Liver (tissue), 9 donors: Measurements from ENCODE around the gene NFIA. TPM values are rescaled to one million over a fixed set of nuclear protein-coding genes. Genes with fewer than 3 reads are reported as not detected.
A peak's percentile ranks its signal among the peaks of the same experiment; 100 is the strongest.

Experiments
- DNase-seq: peaks from one replicate; pipeline ENCODE4 v3.0.0-alpha.2; 2017; ENCODE audit warnings: low spot score
- H3K27ac ChIP-seq, 2 donors: one replicate each; pipeline ENCODE4 v1.7.0; 2013; ENCODE audit warnings: inconsistent platforms in 2 of 2, low read length in 2 of 2, control low read depth in 1 of 2, low read depth in 1 of 2, mild to moderate bottlenecking in 1 of 2
- H3K27me3 ChIP-seq, 4 donors: one replicate each; pipeline versions ENCODE4 v1.6.1 to v1.7.0; 2013; ENCODE audit warnings: low read length in 3 of 4, inconsistent platforms in 1 of 4, mild to moderate bottlenecking in 1 of 4, moderate library complexity in 1 of 4; ENCODE audit not compliant: control insufficient read depth in 4 of 4, insufficient read depth in 4 of 4
- H3K36me3 ChIP-seq, 4 donors: one replicate each; pipeline versions ENCODE4 v1.6.1 to v1.7.0; 2013; ENCODE audit warnings: low read length in 3 of 4, mild to moderate bottlenecking in 3 of 4, low read depth in 1 of 4, moderate library complexity in 1 of 4; ENCODE audit not compliant: control insufficient read depth in 4 of 4, insufficient read depth in 3 of 4
- H3K4me1 ChIP-seq, 4 donors: one replicate each; pipeline versions ENCODE4 v1.6.1 to v1.7.0; 2013; ENCODE audit warnings: low read length in 3 of 4, mild to moderate bottlenecking in 3 of 4, moderate library complexity in 1 of 4; ENCODE audit not compliant: control insufficient read depth in 4 of 4, insufficient read depth in 4 of 4
- H3K4me3 ChIP-seq, 3 donors: one replicate each; pipeline versions ENCODE4 v1.6.1 to v1.7.0; 2013; ENCODE audit warnings: low read length in 3 of 3, control low read depth in 1 of 3, low read depth in 1 of 3, mild to moderate bottlenecking in 1 of 3
- H3K9ac ChIP-seq, 2 donors: one replicate each; pipeline ENCODE4 v1.7.0; 2013; ENCODE audit warnings: low read length in 2 of 2, mild to moderate bottlenecking in 2 of 2, moderate library complexity in 2 of 2, control low read depth in 1 of 2, low read depth in 1 of 2
- H3K9me3 ChIP-seq, 4 donors: one replicate each; pipeline versions ENCODE4 v1.6.1 to v1.7.0; 2013; ENCODE audit warnings: low read length in 3 of 4; ENCODE audit not compliant: control insufficient read depth in 4 of 4
- CTCF ChIP-seq: fragments of 150-350 bp; IDR thresholded peaks from 2 replicates; pipeline ENCODE4 v1.5.1; 2017; ENCODE audit warnings: improper control_type of control experiment, low read depth, low read length; ENCODE audit not compliant: missing input control
- EGR1 ChIP-seq, 2 donors: IDR thresholded peaks; 2 replicates each; pipeline ENCODE4 v1.6.1; 2016 to 2018; ENCODE audit warnings: antibody characterized with exemption in 2 of 2, low read depth in 2 of 2
- GABPA ChIP-seq, 2 donors: IDR thresholded peaks in 1 of 2; conservative IDR thresholded peaks in 1 of 2; 2 replicates each; pipeline ENCODE4 v1.6.1; 2016; ENCODE audit warnings: antibody characterized with exemption in 2 of 2, mild to moderate bottlenecking in 1 of 2, moderate library complexity in 1 of 2
- HNF4A ChIP-seq, 2 donors: conservative IDR thresholded peaks; 2 replicates each; pipeline ENCODE4 v1.6.1; 2016; ENCODE audit warnings: antibody characterized with exemption in 2 of 2, mild to moderate bottlenecking in 2 of 2
- HNF4G ChIP-seq: IDR thresholded peaks from 2 replicates; pipeline ENCODE4 v1.6.1; 2016; ENCODE audit warnings: antibody characterized with exemption
- NR2F2 ChIP-seq: IDR thresholded peaks from 2 replicates; pipeline ENCODE4 v1.6.1; 2016; ENCODE audit warnings: antibody characterized with exemption
- RAD21 ChIP-seq, 2 donors: IDR thresholded peaks; 2 replicates each; pipeline ENCODE4 v1.6.1; 2016; ENCODE audit warnings: antibody characterized with exemption in 2 of 2, mild to moderate bottlenecking in 2 of 2
- REST ChIP-seq: IDR thresholded peaks from 2 replicates; pipeline ENCODE4 v1.6.1; 2016; ENCODE audit warnings: antibody characterized with exemption, mild to moderate bottlenecking
- RXRA ChIP-seq, 2 donors: IDR thresholded peaks; 2 replicates each; pipeline ENCODE4 v1.6.1; 2017 to 2018; ENCODE audit warnings: antibody characterized with exemption in 2 of 2, mild to moderate bottlenecking in 1 of 2
- YY1 ChIP-seq: IDR thresholded peaks from 2 replicates; pipeline ENCODE4 v1.6.1; 2016; ENCODE audit warnings: antibody characterized with exemption, mild to moderate bottlenecking
- ZBTB33 ChIP-seq: IDR thresholded peaks from 2 replicates; pipeline ENCODE4 v1.6.1; 2016; ENCODE audit warnings: antibody characterized with exemption
- WGBS: extraction: QIAGEN DNeasy Blood & Tissue Kit; methylation state at CpG from one replicate; pipeline ENCODE4 v1.1.7; 2013; 5-methylcytosine and 5-hydroxymethylcytosine counted together
- polyA plus RNA-seq, 2 donors: library from polyadenylated mRNA; stranded (reverse) in 1 of 2; unstranded in 1 of 2; fragments of 200-250 nt in 1 of 2; fragments of >200 nt in 1 of 2; fragmentation: Nextera tagmentation in 1 of 2; extraction: Ambion mirVana in 1 of 2; gene quantifications; one replicate each; pipeline versions ENCODE4 v1.2.1 to v1.2.3, GENCODE V29; 2013 to 2015
- total RNA-seq, 2 donors: library from RNA; depleted of rRNA; stranded (reverse); fragments of >200 nt; gene quantifications; one replicate each; pipeline ENCODE4 v1.2.3, GENCODE V29; 2014
- donor health status: healthy.
- donor health status: healthy.
- donor health status: healthy.
- donor health status: healthy.
- donor health status: healthy.

Gene NFIA
- total and polyA plus RNA-seq, 4 donors = 6.8 to 53.7 (median 22.2) TPM

- no peak for DNase-seq
- H3K27ac ChIP-seq = no peak overlapping the region
- H3K27me3 ChIP-seq = no peaks in the 10 kb centered on the region
- no peak overlapping the region for H3K4me3 ChIP-seq
- no peaks in the 10 kb centered on the region for H3K36me3 ChIP-seq
- H3K9me3 ChIP-seq = no peaks in the 10 kb centered on the region
- WGBS = 77% methylated on average over 10 of the region's 10 CpGs
- peaks cover 6 to 31% (median 25%) of the 10 kb centered on the region in 4 donors for H3K4me1 ChIP-seq
- TF ChIP-seq ZBTB33 = no peak
- H3K9ac ChIP-seq = no peak overlapping the region
Measured at GRCh38 chr1:61052395-61053225, 29.8 kb upstream of the NFIA start.

GRCh38 chr1:61053226-61053711 lies 29.1 kb upstream of the NFIA start:
- H3K9ac ChIP-seq = no peak overlapping the region
- WGBS = 48% methylated on average over 10 of the region's 10 CpGs

More at GRCh38 chr1:61053226-61053711, 29.1 kb upstream of the NFIA start:
- peaks cover 6 to 31% (median 25%) of the 10 kb centered on the region in 4 donors for H3K4me1 ChIP-seq
- H3K4me3 ChIP-seq = peak overlapping the region; percentile 21 to 67 (median 63)
- H3K9me3 ChIP-seq = no peaks in the 10 kb centered on the region
- no peaks in the 10 kb centered on the region for H3K36me3 ChIP-seq
- DNase-seq = no peak
- no peaks in the 10 kb centered on the region for H3K27me3 ChIP-seq
- peak overlapping the region; percentile 4 to 52 for H3K27ac ChIP-seq
- TF ChIP-seq CTCF = no peak
- no peak for TF ChIP-seq EGR1 (IDR thresholded peaks at IDR 0.05; ENCODE audit: low read depth in 2 of 2)
- no peak for TF ChIP-seq RAD21 (IDR thresholded peaks at IDR 0.05)
- no peak for TF ChIP-seq NR2F2
- no peak for TF ChIP-seq GABPA (IDR thresholded peaks at IDR 0.05 in 1 of 2, conservative IDR thresholded peaks at IDR 0.05 in 1 of 2)
- no peak for TF ChIP-seq HNF4A (conservative IDR thresholded peaks at IDR 0.05)
- TF ChIP-seq RXRA (IDR thresholded peaks at IDR 0.05) = no peak
- TF ChIP-seq YY1 = no peak
- TF ChIP-seq HNF4G = no peak
- no peak for TF ChIP-seq REST
